ENCODE data around the gene SLC25A4. TPM values are rescaled to one million over a fixed set of nuclear protein-coding genes. Genes with fewer than 3 reads are reported as not detected.

SLC25A4 gene
- total RNA-seq, 6 experiments from 2014 or later: 8.8 to 16.3 (median 10.3) TPM

DNA sequence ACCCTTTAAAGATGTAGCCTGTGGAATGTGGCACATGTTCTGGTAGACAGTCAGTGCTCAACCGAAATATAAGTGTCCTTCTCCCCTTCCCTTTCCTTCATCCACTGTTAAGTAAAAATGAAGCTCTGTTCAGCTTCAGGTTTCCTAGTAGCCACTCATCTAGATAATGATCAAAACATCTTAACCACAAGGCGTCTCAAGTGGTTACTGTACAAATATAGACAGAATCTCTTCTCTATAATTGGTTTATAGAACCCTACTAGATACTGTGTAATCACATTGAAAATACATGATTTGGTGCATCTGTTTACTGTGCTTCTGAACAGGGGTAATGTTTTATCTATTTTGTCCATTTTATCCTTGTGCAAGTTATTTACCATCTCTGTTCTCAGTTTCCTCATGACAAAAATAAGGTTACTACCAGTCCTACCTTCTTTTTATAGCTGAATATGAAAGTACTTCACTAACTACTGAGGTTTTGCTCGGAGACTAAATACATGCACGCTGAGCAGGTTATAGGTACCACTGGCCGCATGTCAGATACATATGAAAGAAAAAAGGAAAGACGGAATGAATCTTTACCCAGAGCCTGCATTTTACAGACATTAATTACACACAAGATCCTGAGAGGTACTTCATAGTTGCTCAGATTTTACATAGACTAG lies 20.3 kb upstream of the SLC25A4 start:
- TF ChIP-seq, protein P1, sequence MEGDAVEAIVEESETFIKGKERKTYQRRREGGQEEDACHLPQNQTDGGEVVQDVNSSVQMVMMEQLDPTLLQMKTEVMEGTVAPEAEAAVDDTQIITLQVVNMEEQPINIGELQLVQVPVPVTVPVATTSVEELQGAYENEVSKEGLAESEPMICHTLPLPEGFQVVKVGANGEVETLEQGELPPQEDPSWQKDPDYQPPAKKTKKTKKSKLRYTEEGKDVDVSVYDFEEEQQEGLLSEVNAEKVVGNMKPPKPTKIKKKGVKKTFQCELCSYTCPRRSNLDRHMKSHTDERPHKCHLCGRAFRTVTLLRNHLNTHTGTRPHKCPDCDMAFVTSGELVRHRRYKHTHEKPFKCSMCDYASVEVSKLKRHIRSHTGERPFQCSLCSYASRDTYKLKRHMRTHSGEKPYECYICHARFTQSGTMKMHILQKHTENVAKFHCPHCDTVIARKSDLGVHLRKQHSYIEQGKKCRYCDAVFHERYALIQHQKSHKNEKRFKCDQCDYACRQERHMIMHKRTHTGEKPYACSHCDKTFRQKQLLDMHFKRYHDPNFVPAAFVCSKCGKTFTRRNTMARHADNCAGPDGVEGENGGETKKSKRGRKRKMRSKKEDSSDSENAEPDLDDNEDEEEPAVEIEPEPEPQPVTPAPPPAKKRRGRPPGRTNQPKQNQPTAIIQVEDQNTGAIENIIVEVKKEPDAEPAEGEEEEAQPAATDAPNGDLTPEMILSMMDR (IDR thresholded peaks at IDR 0.05): no peak
- peak; percentile 28 for DNase-seq
- Mint-ChIP-seq H3K4me3 (no peak overlapping the region), H3K4me1 (ENCODE audit: low read depth) (peaks cover 19% of the 10 kb centered on the region), H3K27ac (no peak overlapping the region), H3K27me3 (ENCODE audit: insufficient read depth) (peaks cover 21% of the 10 kb centered on the region), H3K36me3 (ENCODE audit: low read depth) (no peaks in the 10 kb centered on the region), H3K9me3 (no peaks in the 10 kb centered on the region)

DNA sequence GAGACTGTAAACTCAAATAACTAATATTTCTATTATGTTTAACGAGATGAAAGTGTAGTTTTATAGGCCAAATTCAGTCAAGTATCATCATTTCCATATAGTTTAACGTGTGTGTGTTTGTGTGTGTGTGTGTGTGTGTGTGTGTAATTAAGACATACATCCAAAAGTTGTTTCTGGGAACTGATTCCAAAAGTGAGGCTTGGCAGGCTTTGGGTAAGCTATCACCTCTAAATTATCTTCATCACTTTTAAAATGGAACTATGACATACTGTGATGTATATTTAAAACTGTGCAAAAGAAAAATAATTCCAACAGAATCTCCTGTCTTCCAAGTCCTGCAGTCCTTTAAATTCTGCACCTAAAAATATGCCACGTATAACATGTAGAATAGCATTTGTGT lies 19.1 kb upstream of the SLC25A4 start:
- TF ChIP-seq, protein P1 (IDR thresholded peaks at IDR 0.05): no peak
- DNase-seq: no peak
- H3K4me3 Mint-ChIP-seq: no peak overlapping the region
- no peak overlapping the region for H3K27ac Mint-ChIP-seq
- H3K9me3 Mint-ChIP-seq: no peaks in the 10 kb centered on the region
- H3K36me3 Mint-ChIP-seq (ENCODE audit: low read depth): no peaks in the 10 kb centered on the region
- H3K27me3 Mint-ChIP-seq (ENCODE audit: insufficient read depth): peaks cover 27% of the 10 kb centered on the region
- peaks cover 22% of the 10 kb centered on the region for H3K4me1 Mint-ChIP-seq (ENCODE audit: low read depth)

DNA sequence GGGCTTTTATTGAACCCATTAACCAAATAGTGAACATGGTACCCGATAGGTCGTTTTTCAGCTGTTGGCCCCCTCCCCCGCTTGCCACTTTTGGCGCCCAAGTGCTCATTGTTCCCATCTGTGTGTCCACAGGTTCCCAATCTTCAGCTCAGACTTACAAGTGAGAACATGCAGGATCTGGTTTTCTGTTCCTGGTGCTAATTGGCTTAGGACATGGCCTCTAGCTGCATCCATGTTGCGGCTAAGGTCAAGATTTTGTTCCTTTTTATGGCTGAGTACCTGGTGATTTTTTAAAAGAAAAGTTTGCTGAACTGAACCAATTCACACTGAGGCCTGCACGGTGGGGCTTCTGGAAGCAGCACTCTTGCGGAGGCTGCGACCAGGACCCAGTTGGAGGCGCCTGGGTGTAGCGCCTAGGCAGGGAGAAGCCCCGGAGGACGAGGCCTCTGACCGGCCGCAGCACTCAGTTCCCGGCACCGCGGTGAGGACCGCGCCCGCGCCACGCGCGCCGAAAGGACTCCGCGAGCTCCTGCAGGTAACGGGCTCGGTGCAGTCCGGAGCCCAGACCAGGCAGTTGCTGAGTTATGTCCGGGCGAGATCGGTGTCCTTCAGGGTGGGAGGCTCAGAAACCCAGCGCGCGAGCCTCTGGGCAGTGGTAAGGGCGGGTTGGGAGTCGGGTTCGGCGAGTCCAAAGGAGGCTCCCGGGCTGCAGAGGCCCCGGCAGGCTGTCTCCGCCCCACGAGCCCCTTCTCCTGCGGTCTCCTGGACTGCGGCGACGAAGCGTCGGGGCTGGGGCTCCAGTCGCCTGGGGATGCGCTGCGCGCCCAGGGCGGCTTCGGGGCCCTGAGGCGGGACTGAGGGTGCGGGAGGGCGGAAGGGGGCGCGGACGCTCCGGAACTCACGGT lies 15.8 kb upstream of the SLC25A4 start:
- TF ChIP-seq, protein P1 (IDR thresholded peaks at IDR 0.05): no peak
- Mint-ChIP-seq H3K4me1 (ENCODE audit: low read depth) (peaks cover 16% of the 10 kb centered on the region), H3K27me3 (ENCODE audit: insufficient read depth) (peaks cover 25% of the 10 kb centered on the region), H3K27ac (no peak overlapping the region), H3K4me3 (peak overlapping the region; percentile 74), H3K36me3 (ENCODE audit: low read depth) (no peaks in the 10 kb centered on the region), H3K9me3 (no peaks in the 10 kb centered on the region)
- DNase-seq: no peak

DNA sequence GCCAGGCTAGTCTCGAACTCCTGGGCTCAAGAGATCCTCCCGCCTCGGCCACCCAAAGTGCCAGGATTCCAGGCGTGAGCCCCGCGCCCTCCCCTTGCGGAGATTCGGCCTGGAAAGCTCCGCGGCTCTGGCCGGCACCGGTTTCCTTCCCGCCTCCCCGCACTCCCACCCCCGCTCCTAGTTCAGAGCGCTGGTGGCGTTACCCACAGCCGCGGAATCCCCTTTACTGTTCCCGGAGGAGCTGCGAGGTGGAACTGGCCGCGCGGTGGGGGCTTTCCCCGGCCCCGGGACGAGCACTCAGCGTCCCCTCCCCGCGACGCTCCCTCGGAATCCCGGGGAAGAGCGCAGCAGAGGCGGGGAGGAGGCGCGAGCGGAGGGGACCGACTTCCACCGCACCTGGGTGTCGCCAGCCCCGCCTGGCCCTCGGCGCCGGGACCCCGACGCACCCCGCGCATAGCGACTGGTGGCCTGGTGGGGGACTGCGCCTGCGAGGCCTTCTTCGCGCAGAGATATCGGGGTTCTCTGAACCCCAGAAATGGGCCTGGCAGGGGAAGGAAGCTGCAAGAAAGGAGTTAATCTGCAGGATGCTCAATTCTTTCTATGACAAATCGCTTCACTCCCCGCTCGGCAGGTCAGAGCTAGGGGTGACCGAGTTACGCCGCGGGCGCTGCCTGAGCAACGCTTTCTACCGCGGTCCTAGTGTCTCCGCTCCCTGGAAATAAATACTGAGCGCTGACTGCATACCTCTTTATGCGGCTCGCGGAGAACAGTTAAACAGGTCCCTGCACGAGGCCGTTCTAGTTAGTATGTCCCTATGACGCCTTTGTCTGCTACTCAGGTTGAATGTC lies 14.6 kb upstream of the SLC25A4 start:
- peak overlapping the region; percentile 74 for H3K4me3 Mint-ChIP-seq
- peaks cover 21% of the 10 kb centered on the region for H3K27me3 Mint-ChIP-seq (ENCODE audit: insufficient read depth)
- H3K27ac Mint-ChIP-seq: no peak overlapping the region
- TF ChIP-seq, protein P1 (IDR thresholded peaks at IDR 0.05): peak; percentile 31
- no peaks in the 10 kb centered on the region for H3K36me3 Mint-ChIP-seq (ENCODE audit: low read depth)
- no peaks in the 10 kb centered on the region for H3K9me3 Mint-ChIP-seq
- DNase-seq: no peak
- peaks cover 4% of the 10 kb centered on the region; the same call in 1 of the 2 replicates for H3K4me1 Mint-ChIP-seq (ENCODE audit: low read depth)

DNA sequence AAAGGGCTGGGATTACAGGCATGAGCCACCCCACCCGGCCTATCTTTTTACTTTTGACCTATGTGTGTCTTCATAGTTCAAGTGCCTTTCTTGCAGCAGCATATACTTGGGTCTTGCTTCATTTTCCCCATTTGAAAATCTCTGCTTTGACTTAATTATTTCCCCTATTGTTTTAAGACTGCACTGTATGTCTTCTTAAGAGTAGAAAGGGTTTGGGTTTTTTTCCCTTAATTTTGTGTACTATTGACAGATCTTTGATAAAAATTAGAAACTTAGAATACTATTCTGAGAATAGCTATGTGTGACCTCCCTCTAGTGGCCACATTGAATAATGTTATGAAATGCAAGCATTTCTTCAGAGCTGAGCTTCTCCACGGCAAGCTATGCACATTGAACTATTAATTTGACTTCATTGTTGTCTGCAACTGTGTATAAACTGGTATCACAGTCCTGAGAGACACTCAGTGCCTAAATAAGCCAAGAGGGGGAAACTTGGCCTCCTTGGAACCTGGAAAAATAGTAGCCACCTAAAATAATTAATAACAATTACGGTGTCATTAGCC lies 8.7 kb upstream of the SLC25A4 start:
- DNase-seq: peak; percentile 51
- Mint-ChIP-seq H3K27me3 (ENCODE audit: insufficient read depth) (peaks cover 5% of the 10 kb centered on the region), H3K9me3 (no peaks in the 10 kb centered on the region), H3K27ac (no peak overlapping the region), H3K4me1 (ENCODE audit: low read depth) (no peaks in the 10 kb centered on the region), H3K36me3 (ENCODE audit: low read depth) (no peaks in the 10 kb centered on the region), H3K4me3 (no peak overlapping the region)
- TF ChIP-seq, protein P1 (IDR thresholded peaks at IDR 0.05): peak; percentile 95

Measured in HFFc6 (cell line).